HepG2 (cell line): ENCODE measurements around the gene SSBP4. TPM values are rescaled to one million over a fixed set of nuclear protein-coding genes. Genes with fewer than 3 reads are reported as not detected.
A peak's percentile ranks its signal among the peaks of the same experiment; 100 is the strongest.

Experiments used
- BCLAF1 ChIP-seq: fragments of 450-650 bp; IDR thresholded peaks from 2 replicates; pipeline ENCODE4 v1.6.1; 2017; ENCODE audit warnings: mild to moderate bottlenecking
- BHLHE40 ChIP-seq: IDR thresholded peaks from 2 replicates; pipeline ENCODE4 v1.6.1; 2011; ENCODE audit warnings: low read length, improper control_type of control experiment
- CHD4 ChIP-seq: fragments of 200-600 bp; sonication (generic); IDR thresholded peaks from 2 replicates; pipeline ENCODE4 v1.7.0; 2017; ENCODE audit warnings: mild to moderate bottlenecking, low read length, borderline replicate concordance
- DZIP1 ChIP-seq: sonication (generic); formaldehyde crosslinking; IDR thresholded peaks from 2 replicates; pipeline ENCODE4 v1.5.0; 2020; ENCODE audit warnings: mild to moderate bottlenecking, missing genetic modification reagents
- KLF16 ChIP-seq, 2 experiments: sonication (generic) in 1 of 2; formaldehyde crosslinking in 1 of 2; IDR thresholded peaks; 2 replicates each; pipeline versions ENCODE4 v1.6.1 to v1.8.0; 2016 to 2023; ENCODE audit warnings: missing genetic modification reagents in 2 of 2, missing compliant biosample characterization in 1 of 2
- RAD51 ChIP-seq: fragments of 450-650 bp; IDR thresholded peaks from 2 replicates; pipeline ENCODE4 v1.6.1; 2016; ENCODE audit warnings: borderline replicate concordance
- SOX6 ChIP-seq, 2 experiments: fragments of 450-650 bp in 1 of 2; sonication (generic) in 1 of 2; formaldehyde crosslinking in 1 of 2; IDR thresholded peaks; 2 replicates each; pipeline versions ENCODE4 v1.4.0 to v1.6.1; 2017 to 2020; ENCODE audit warnings: antibody characterized with exemption in 1 of 2, mild to moderate bottlenecking in 1 of 2, missing genetic modification reagents in 1 of 2
- YEATS2 ChIP-seq: sonication (generic); formaldehyde crosslinking; IDR thresholded peaks from 2 replicates; pipeline ENCODE4 v1.4.0; 2020; ENCODE audit warnings: missing genetic modification reagents, borderline replicate concordance
- ZBTB25 ChIP-seq: IDR thresholded peaks from 2 replicates; pipeline ENCODE4 v1.6.1; 2018; ENCODE audit warnings: missing genetic modification reagents
- ZNF280D ChIP-seq: sonication (generic); formaldehyde crosslinking; IDR thresholded peaks from 2 replicates; pipeline ENCODE4 v1.5.1; 2020; ENCODE audit warnings: mild to moderate bottlenecking, missing genetic modification reagents
- ZNF281 ChIP-seq: sonication (generic); formaldehyde crosslinking; IDR thresholded peaks from 2 replicates; pipeline ENCODE4 v1.4.0; 2020; ENCODE audit warnings: missing genetic modification reagents, borderline replicate concordance
- ZNF441 ChIP-seq: sonication (generic); formaldehyde crosslinking; IDR thresholded peaks from 2 replicates; pipeline ENCODE4 v1.7.0; 2021; ENCODE audit warnings: missing genetic modification reagents, borderline replicate concordance
- ZNF460 ChIP-seq: sonication (generic); formaldehyde crosslinking; IDR thresholded peaks from 2 replicates; pipeline ENCODE4 v1.5.1; 2020; ENCODE audit warnings: missing genetic modification reagents, mild to moderate bottlenecking, borderline replicate concordance
- ZNF652 ChIP-seq: IDR thresholded peaks from 2 replicates; pipeline ENCODE4 v1.6.1; 2016; ENCODE audit warnings: low read depth, borderline replicate concordance
- ZNF891 ChIP-seq: sonication (generic); formaldehyde crosslinking; IDR thresholded peaks from 2 replicates; pipeline ENCODE4 v1.5.0; 2020; ENCODE audit warnings: mild to moderate bottlenecking, missing genetic modification reagents
- polyA plus RNA-seq, 8 experiments: library from polyadenylated mRNA; depleted of rRNA in 3 of 8; stranded (reverse) in 7 of 8; unstranded in 1 of 8; fragments of >200 nt; fragmentation: Illumina TruSeq in 4 of 8; extraction: Trizol in 4 of 8; gene quantifications; 2 replicates each; pipeline versions ENCODE4 v1.2.1 to v1.2.3, GENCODE V29; 2011 to 2016; ENCODE audit warnings: low read depth in 4 of 8, missing spikeins in 1 of 8, mixed read lengths in 1 of 8; ENCODE audit not compliant: insufficient read depth in 1 of 8
- total RNA-seq, 5 experiments: library from RNA; depleted of rRNA; stranded (reverse); fragments of >200 nt; fragmentation: Illumina TruSeq; extraction: Trizol; gene quantifications; 2 replicates each; pipeline ENCODE4 v1.2.3, GENCODE V29; 2016; ENCODE audit warnings: low read depth in 1 of 5

SSBP4 gene
- total and polyA plus RNA-seq, 2 of the 13 experiments (the other 11 are each of a cell fraction or from before 2014, with no cell fraction given): 20.8 to 39.5 TPM

GRCh38 chr19:18475762-18476331, 56.6 kb downstream of the SSBP4 start (continued):
- TF ChIP-seq DZIP1 (CRISPR knock-in tag) (peak; percentile 84), BCLAF1 (no peak), YEATS2 (peak; percentile 23; the same call in 1 of the 2 replicates), ZNF441 (CRISPR knock-in tag) (peak; percentile 88), ZNF460 (CRISPR knock-in tag) (no peak), CHD4 (no peak), BHLHE40 (no peak), ZNF891 (peak; percentile 57; the same call in 1 of the 2 replicates), RAD51 (no peak), ZBTB25 (CRISPR knock-in tag) (0 out of 2 replicates have a peak, but pooled peaks have one; percentile 20), ZNF281 (peak; percentile 12; the same call in 1 of the 2 replicates), SOX6 (IDR thresholded peaks at IDR 0.05) (no peak), SOX6 (CRISPR knock-in tag; IDR thresholded peaks at IDR 0.05) (peak; percentile 67), ZNF280D (CRISPR knock-in tag) (0 out of 2 replicates have a peak, but pooled peaks have one; percentile 22), ZNF652 (CRISPR knock-in tag) (peak; percentile 50; the same call in 1 of the 2 replicates), KLF16 (CRISPR knock-in tag; IDR thresholded peaks at IDR 0.05) (0 out of 4 replicates have a peak, but pooled peaks of 1 of the 2 experiments have one; percentile 20)
